ENCODE data around the gene CAMK2D. TPM values are rescaled to one million over a fixed set of nuclear protein-coding genes. Genes with fewer than 3 reads are reported as not detected.
"Not testable (repeated sequence)": the region's sequence is repeated elsewhere in the genome, so short reads cannot be mapped to it uniquely, and the experiment has no call there.

Gene CAMK2D
- total and polyA plus RNA-seq, 10 donors, result 5.9 to 44.2 (median 33.3) TPM

GRCh38 chr4:113711883-113712662, 49.5 kb downstream of the CAMK2D start:
- intact Hi-C loops (cut with DNase I; ENCODE audit: low total_unique reads), result no loop called here
- 89 to 98% (median 93%) methylated on average over 1 of the region's 1 CpG for WGBS, 5 donors
- no peak for DNase-seq

DNA sequence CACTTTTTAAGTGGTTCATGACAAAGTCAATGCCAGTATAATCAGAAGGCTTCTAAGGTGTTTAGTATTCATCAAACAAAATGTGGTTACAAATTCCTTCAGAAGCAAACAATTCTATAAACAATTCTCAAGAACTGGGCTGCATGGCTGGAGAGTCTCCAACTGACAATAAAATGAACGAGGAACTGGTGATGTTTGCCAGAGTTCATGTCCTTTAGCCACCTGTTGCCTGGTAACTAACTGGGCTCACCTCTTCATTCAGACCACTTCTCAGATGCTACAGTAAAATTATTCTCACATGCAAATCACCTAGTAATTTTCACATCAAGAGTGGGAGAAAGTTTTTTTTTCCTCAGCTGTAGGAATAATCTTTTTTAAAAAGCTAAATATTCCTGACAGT, 53.3 kb downstream of the CAMK2D start:
- no peak for DNase-seq
- no peaks in the 10 kb centered on the region for H3K27me3 ChIP-seq (replicated peaks in 1 of 7)
- H3K4me3 ChIP-seq, result no peak overlapping the region
- intact Hi-C loops (cut with DNase I; ENCODE audit: low total_unique reads), result no loop called here
- no peaks in the 10 kb centered on the region for H3K9me3 ChIP-seq
- no peak overlapping the region for H3K27ac ChIP-seq
- peaks cover 0 to 24% (median 0%) of the 10 kb centered on the region in 6 donors for H3K4me1 ChIP-seq
- no peaks in the 10 kb centered on the region for H3K36me3 ChIP-seq
- WGBS, 5 donors, result 17 to 56% (median 46%) methylated on average over 1 of the region's 1 CpG
- TF ChIP-seq POLR2AphosphoS5 (IDR thresholded peaks at IDR 0.05), result no peak
- TF ChIP-seq POLR2A (IDR thresholded peaks at IDR 0.05), result no peak
- TF ChIP-seq CTCF (IDR thresholded peaks at IDR 0.05 in 8 of 11, conservative IDR thresholded peaks at IDR 0.05 in 3 of 11), result no peak

More at GRCh38 chr4:113711883-113712662, 49.5 kb downstream of the CAMK2D start:
- Histone ChIP-seq H3K27ac (no peak overlapping the region), H3K9me3 (no peaks in the 10 kb centered on the region), H3K36me3 (no peaks in the 10 kb centered on the region), H3K4me1 (peaks cover 0 to 23% (median 0%) of the 10 kb centered on the region in 6 donors), H3K27me3 (replicated peaks in 1 of 7) (no peaks in the 10 kb centered on the region), H3K4me3 (no peak overlapping the region)
- TF ChIP-seq CTCF (IDR thresholded peaks at IDR 0.05 in 8 of 11, conservative IDR thresholded peaks at IDR 0.05 in 3 of 11) (no peak), POLR2AphosphoS5 (IDR thresholded peaks at IDR 0.05) (no peak), POLR2A (IDR thresholded peaks at IDR 0.05) (no peak)

- Histone ChIP-seq H3K27ac (no peak overlapping the region), H3K4me3 (no peak overlapping the region), H3K4me1 (peaks cover 0 to 24% (median 0%) of the 10 kb centered on the region in 6 donors), H3K36me3 (no peaks in the 10 kb centered on the region), H3K27me3 (replicated peaks in 1 of 7) (no peaks in the 10 kb centered on the region), H3K9me3 (no peaks in the 10 kb centered on the region)
- DNase-seq, result no peak
- WGBS, 5 donors, result 64 to 83% (median 76%) methylated on average over 2 of the region's 2 CpGs
- intact Hi-C loops (cut with DNase I; ENCODE audit: low total_unique reads), result no loop called here
- TF ChIP-seq POLR2AphosphoS5 (IDR thresholded peaks at IDR 0.05), result no peak
- TF ChIP-seq CTCF (IDR thresholded peaks at IDR 0.05 in 8 of 11, conservative IDR thresholded peaks at IDR 0.05 in 3 of 11), result no peak
- no peak for TF ChIP-seq POLR2A (IDR thresholded peaks at IDR 0.05)
Measured at GRCh38 chr4:113707048-113707447, 54.5 kb downstream of the CAMK2D start.

GRCh38 chr4:113705097-113705496, 56.4 kb downstream of the CAMK2D start:
- H3K4me1 ChIP-seq, result peaks cover 0 to 33% (median 0%) of the 10 kb centered on the region in 6 donors
- H3K9me3 ChIP-seq; intact Hi-C loops (cut with DNase I; ENCODE audit: low total_unique reads); H3K27ac ChIP-seq; H3K4me3 ChIP-seq; H3K36me3 ChIP-seq; H3K27me3 ChIP-seq (replicated peaks in 1 of 7); DNase-seq: not testable (repeated sequence)
- WGBS, 5 donors, result 93 to 98% (median 96%) methylated on average over 6 of the region's 6 CpGs

DNA sequence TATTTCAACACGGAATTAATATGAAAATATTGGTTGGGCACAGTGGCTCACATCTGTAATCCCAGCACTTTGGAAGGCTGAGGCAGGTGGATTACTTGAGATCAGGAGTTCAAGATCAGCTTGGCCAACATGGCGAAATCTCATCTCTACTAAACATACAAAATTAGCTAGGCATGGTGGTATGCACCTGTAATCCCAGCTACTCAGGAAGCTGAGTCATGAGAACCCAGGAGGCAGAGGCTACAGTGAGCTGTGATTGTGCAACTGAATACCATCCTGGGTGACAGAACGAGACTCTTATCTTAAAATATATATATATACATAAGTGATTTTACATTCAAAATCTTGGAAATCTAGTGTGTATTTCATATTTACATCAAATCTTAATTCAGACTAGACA, 58.9 kb downstream of the CAMK2D start:
- H3K27me3 ChIP-seq (replicated peaks in 1 of 7); H3K36me3 ChIP-seq; DNase-seq; H3K4me3 ChIP-seq; intact Hi-C loops (cut with DNase I; ENCODE audit: low total_unique reads); H3K9me3 ChIP-seq; H3K27ac ChIP-seq: not testable (repeated sequence)
- WGBS, 5 donors, result 81 to 95% (median 89%) methylated on average over 3 of the region's 3 CpGs
- H3K4me1 ChIP-seq, result peaks cover 0 to 27% (median 0%) of the 10 kb centered on the region in 6 donors
